Activated T-cell treated with anti-CD3 and anti-CD28 coated beads, Interleukin-2, amount 50 U/mL, for 72 hours (primary cell): ENCODE results near the gene LRRC47. TPM values are rescaled to one million over a fixed set of nuclear protein-coding genes. Genes with fewer than 3 reads are reported as not detected.
A peak's percentile ranks its signal among the peaks of the same experiment; 100 is the strongest.

Source experiments
- ATAC-seq, 2 donors: fragments of 150-1000 bp; cut with Tn5 transposase; replicated peaks in 1 of 2; 2 replicates each; pipeline ENCODE4 v1.10.0; 2021; ENCODE audit warnings: moderate library complexity in 2 of 2, mild to moderate bottlenecking in 1 of 2
- DNase-seq, 2 donors: peaks; one replicate each; pipeline ENCODE4 v3.0.0; 2021 to 2022; ENCODE audit warnings: mixed read lengths in 1 of 2
- H3K27ac Mint-ChIP-seq: one replicate; pipeline ENCODE4 v1.8.0; 2022; ENCODE audit warnings: mild to moderate bottlenecking, moderate library complexity, mixed read lengths
- H3K27me3 Mint-ChIP-seq: one replicate; pipeline ENCODE4 v1.8.0; 2022; ENCODE audit warnings: low read depth, mixed read lengths
- H3K36me3 Mint-ChIP-seq, 2 donors: one replicate each; pipeline ENCODE4 v1.8.0; 2022; ENCODE audit warnings: mixed read lengths in 2 of 2, mild to moderate bottlenecking in 1 of 2; ENCODE audit not compliant: insufficient read depth in 2 of 2
- H3K4me1 Mint-ChIP-seq: one replicate; pipeline ENCODE4 v1.8.0; 2022; ENCODE audit warnings: low read depth, mixed read lengths
- H3K4me3 Mint-ChIP-seq, 2 donors: one replicate each; pipeline ENCODE4 v1.8.0; 2022; ENCODE audit warnings: mild to moderate bottlenecking in 2 of 2, mixed read lengths in 2 of 2, moderate library complexity in 2 of 2
- H3K9me3 Mint-ChIP-seq, 2 donors: one replicate each; pipeline ENCODE4 v1.8.0; 2022; ENCODE audit warnings: mixed read lengths in 2 of 2
- total RNA-seq, 2 donors: library from RNA; stranded (reverse); gene quantifications; one replicate each; pipeline ENCODE4 v1.2.3, GENCODE V29; 2022

Gene LRRC47
- total RNA-seq, 2 donors from 2014 or later = 37.7 to 48.7 TPM

- no peaks in the 10 kb centered on the region for H3K27me3 Mint-ChIP-seq
- H3K4me1 Mint-ChIP-seq = peaks cover 19% of the 10 kb centered on the region
- DNase-seq (no peak), ATAC-seq (no peak)
- no peak overlapping the region for H3K4me3 Mint-ChIP-seq
- no peak overlapping the region for H3K27ac Mint-ChIP-seq
- H3K9me3 Mint-ChIP-seq = no peaks in the 10 kb centered on the region
- H3K36me3 Mint-ChIP-seq = peaks cover 3 to 4% of the 10 kb centered on the region in 2 donors
Measured at GRCh38 chr1:3788756-3789420, 7.4 kb downstream of the LRRC47 start.

- H3K4me1 Mint-ChIP-seq = peaks cover 10% of the 10 kb centered on the region
- DNase-seq = no peak
- ATAC-seq = peak in 1 of 2 donors; percentile 43
- H3K9me3 Mint-ChIP-seq = no peaks in the 10 kb centered on the region
- H3K27ac Mint-ChIP-seq = peak overlapping the region; percentile 86
- no peaks in the 10 kb centered on the region for H3K27me3 Mint-ChIP-seq
- peaks cover 3 to 4% of the 10 kb centered on the region in 2 donors for H3K36me3 Mint-ChIP-seq
- peak overlapping the region in 1 of 2 donors; percentile 78 for H3K4me3 Mint-ChIP-seq
Measured at GRCh38 chr1:3787745-3788605, 8.3 kb downstream of the LRRC47 start.

GRCh38 chr1:3787349-3787715 is 9.0 kb downstream of the LRRC47 start:
- H3K36me3 Mint-ChIP-seq = peaks cover 5% of the 10 kb centered on the region in 2 donors
- peak overlapping the region; percentile 15 to 78 for H3K4me3 Mint-ChIP-seq
- H3K27ac Mint-ChIP-seq = peak overlapping the region; percentile 86
- no peaks in the 10 kb centered on the region for H3K9me3 Mint-ChIP-seq
- peak; percentile 53 to 82 for DNase-seq
- H3K27me3 Mint-ChIP-seq = no peaks in the 10 kb centered on the region
- ATAC-seq = peak; percentile 89 to 97
- peaks cover 10% of the 10 kb centered on the region for H3K4me1 Mint-ChIP-seq

GRCh38 chr1:3786468-3787348 is 9.6 kb downstream of the LRRC47 start:
- no peak for ATAC-seq
- Mint-ChIP-seq H3K27ac (peak overlapping the region; percentile 44), H3K4me1 (peaks cover 10% of the 10 kb centered on the region), H3K4me3 (peak overlapping the region; percentile 15 to 78), H3K9me3 (no peaks in the 10 kb centered on the region), H3K27me3 (no peaks in the 10 kb centered on the region), H3K36me3 (peaks cover 4% of the 10 kb centered on the region in 2 donors)
- no peak for DNase-seq

GRCh38 chr1:3785456-3786157 is 10.7 kb downstream of the LRRC47 start:
- Mint-ChIP-seq H3K4me1 (peaks cover 10% of the 10 kb centered on the region), H3K4me3 (no peak overlapping the region), H3K27ac (no peak overlapping the region), H3K9me3 (no peaks in the 10 kb centered on the region), H3K36me3 (peaks cover 4 to 6% of the 10 kb centered on the region in 2 donors), H3K27me3 (no peaks in the 10 kb centered on the region)
- no peak for ATAC-seq
- peak in 1 of 2 donors; percentile 26 for DNase-seq

GRCh38 chr1:3785045-3785444 is 11.3 kb downstream of the LRRC47 start:
- Mint-ChIP-seq H3K27me3 (no peaks in the 10 kb centered on the region), H3K9me3 (no peaks in the 10 kb centered on the region), H3K27ac (no peak overlapping the region), H3K4me1 (peaks cover 10% of the 10 kb centered on the region), H3K4me3 (no peak overlapping the region), H3K36me3 (peaks cover 6 to 8% of the 10 kb centered on the region in 2 donors)
- DNase-seq = no peak
- ATAC-seq = no peak

- H3K36me3 Mint-ChIP-seq = peaks cover 8 to 9% of the 10 kb centered on the region in 2 donors
Measured at GRCh38 chr1:3783651-3784474, 12.4 kb downstream of the LRRC47 start.

GRCh38 chr1:3780901-3781300 is 15.4 kb downstream of the LRRC47 start:
- H3K9me3 Mint-ChIP-seq = no peaks in the 10 kb centered on the region
- H3K36me3 Mint-ChIP-seq = peaks cover 5 to 7% of the 10 kb centered on the region in 2 donors
- no peak overlapping the region for H3K27ac Mint-ChIP-seq
- DNase-seq (no peak), ATAC-seq (no peak)
- H3K27me3 Mint-ChIP-seq = no peaks in the 10 kb centered on the region
- H3K4me3 Mint-ChIP-seq = no peak overlapping the region
- no peaks in the 10 kb centered on the region for H3K4me1 Mint-ChIP-seq

More at GRCh38 chr1:3783651-3784474, 12.4 kb downstream of the LRRC47 start:
- no peak for DNase-seq
- no peak for ATAC-seq
- Mint-ChIP-seq H3K27me3 (no peaks in the 10 kb centered on the region), H3K9me3 (no peaks in the 10 kb centered on the region), H3K4me1 (peaks cover 10% of the 10 kb centered on the region), H3K27ac (no peak overlapping the region), H3K4me3 (no peak overlapping the region)

- DNase-seq = no peak
- Mint-ChIP-seq H3K4me1 (no peaks in the 10 kb centered on the region), H3K27me3 (no peaks in the 10 kb centered on the region), H3K27ac (no peak overlapping the region), H3K4me3 (no peak overlapping the region), H3K9me3 (no peaks in the 10 kb centered on the region), H3K36me3 (peaks cover 5 to 7% of the 10 kb centered on the region in 2 donors)
- ATAC-seq = no peak
Measured at GRCh38 chr1:3779912-3780416, 16.3 kb downstream of the LRRC47 start.

GRCh38 chr1:3779265-3779911 is 16.9 kb downstream of the LRRC47 start:
- Mint-ChIP-seq H3K4me3 (no peak overlapping the region), H3K36me3 (peaks cover 5 to 7% of the 10 kb centered on the region in 2 donors), H3K27ac (no peak overlapping the region), H3K9me3 (no peaks in the 10 kb centered on the region), H3K4me1 (no peaks in the 10 kb centered on the region), H3K27me3 (no peaks in the 10 kb centered on the region)
- no peak for ATAC-seq
- no peak for DNase-seq

GRCh38 chr1:3778590-3779264 is 17.6 kb downstream of the LRRC47 start:
- no peak for ATAC-seq
- Mint-ChIP-seq H3K27me3 (no peaks in the 10 kb centered on the region), H3K4me3 (no peak overlapping the region), H3K9me3 (no peaks in the 10 kb centered on the region), H3K4me1 (no peaks in the 10 kb centered on the region), H3K27ac (no peak overlapping the region), H3K36me3 (peaks cover 5 to 7% of the 10 kb centered on the region in 2 donors)
- DNase-seq = no peak
